Measurements from ENCODE around the gene PSMB4.
"Not testable (repeated sequence)": the region's sequence is repeated elsewhere in the genome, so short reads cannot be mapped to it uniquely, and the experiment has no call there.

PSMB4 gene

DNA sequence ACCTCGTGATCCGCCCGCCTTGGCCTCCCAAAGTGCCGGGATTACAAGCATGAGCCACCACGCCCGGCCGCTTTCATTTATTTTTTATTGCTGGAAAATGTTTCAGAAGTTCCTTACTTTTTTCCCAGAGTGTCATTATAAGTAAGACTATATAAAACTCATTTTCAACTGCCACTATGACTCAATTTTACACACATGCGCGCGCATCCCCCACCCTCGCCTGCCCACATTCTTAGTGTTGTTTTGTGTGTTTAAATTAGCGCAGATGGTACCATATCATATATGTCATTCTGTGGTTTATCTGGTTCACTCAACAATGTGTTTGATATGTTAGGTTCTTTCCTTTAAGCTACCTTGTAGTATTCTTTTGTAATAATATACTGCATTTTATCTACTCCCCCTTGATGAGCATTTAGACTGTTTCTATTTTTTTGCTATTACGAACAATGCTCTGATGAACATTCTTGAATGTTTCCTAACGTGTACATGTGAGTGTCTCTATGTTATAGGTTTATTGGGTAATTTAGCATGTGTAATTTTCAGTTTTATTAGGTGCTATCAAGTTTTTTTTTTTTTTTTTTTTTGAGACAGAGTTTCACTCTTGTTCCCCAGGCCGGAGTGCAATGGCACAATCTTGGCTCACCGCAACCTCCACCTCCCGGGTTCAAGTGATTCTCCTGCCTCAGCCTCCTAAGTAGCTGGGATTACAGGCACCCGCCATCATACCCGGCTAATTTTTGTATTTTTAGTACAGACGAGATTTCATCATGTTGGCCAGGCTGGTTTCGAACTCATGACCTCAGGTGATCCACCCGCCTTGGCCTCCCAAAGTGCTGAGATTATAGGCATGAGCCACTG lies 8.9 kb upstream of the PSMB4 start:
- DNase-seq: not testable (repeated sequence)

DNA sequence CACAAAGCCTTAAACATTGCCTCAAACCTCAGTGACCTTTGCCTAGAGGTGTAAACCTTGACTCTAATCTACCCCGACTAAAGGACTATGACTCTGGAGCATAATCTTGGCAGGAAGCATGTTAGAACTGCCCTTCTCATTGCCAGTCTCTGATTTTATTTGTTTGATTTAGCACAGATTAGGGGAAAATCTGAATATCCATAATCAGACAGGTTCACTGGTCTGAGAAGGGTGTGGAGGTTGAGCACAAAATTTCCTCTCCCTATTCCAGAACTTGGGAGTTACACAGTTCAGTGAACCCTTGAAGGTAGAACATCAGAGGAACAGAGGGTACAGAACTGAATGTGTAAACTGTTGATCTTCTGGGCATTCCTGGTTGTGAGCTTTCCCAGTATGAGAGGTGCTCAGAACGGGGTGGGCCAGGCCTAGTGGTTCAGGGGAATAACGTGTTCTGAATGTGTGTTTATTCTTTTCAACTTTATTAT lies 8.3 kb upstream of the PSMB4 start:
- DNase-seq: no peak

DNA sequence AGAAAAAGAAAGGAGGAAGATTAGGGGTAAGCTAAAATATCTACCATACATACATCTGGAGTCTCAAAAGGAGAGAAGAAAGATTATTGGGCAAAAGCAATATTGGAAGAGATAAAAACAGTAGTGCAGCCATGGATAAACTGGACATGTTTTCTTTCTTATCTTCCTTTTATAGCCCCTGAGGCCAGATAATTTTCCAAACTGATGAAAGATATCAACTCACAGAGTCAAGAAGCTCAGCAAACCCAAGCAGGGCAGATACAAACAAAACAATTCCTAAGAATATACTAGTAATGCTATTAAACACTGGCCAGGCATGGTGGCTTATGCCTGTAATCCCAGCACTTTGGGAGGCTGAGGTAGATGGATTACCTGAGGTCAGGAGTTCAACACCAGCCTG lies 5.8 kb upstream of the PSMB4 start:
- DNase-seq: no peak

DNA sequence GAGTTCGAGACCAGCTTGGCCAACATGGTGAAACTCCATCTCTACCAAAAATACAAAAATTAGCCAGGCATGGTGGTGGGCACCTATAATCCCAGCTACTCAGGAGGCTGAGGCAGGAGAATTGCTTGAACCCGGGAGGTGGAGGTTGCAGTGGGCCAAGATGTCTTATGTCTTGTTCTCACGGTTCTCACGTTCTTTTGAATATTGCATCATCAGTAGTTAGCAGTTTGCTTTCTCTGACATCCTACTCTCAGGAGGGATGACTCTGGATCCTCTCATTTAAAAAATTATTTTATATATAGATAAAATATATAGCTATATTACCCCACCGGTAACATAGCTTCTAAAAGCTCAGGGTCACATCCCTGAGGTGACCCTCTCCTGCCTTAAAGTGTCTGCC lies 3.1 kb upstream of the PSMB4 start:
- not testable (repeated sequence) for DNase-seq

DNA sequence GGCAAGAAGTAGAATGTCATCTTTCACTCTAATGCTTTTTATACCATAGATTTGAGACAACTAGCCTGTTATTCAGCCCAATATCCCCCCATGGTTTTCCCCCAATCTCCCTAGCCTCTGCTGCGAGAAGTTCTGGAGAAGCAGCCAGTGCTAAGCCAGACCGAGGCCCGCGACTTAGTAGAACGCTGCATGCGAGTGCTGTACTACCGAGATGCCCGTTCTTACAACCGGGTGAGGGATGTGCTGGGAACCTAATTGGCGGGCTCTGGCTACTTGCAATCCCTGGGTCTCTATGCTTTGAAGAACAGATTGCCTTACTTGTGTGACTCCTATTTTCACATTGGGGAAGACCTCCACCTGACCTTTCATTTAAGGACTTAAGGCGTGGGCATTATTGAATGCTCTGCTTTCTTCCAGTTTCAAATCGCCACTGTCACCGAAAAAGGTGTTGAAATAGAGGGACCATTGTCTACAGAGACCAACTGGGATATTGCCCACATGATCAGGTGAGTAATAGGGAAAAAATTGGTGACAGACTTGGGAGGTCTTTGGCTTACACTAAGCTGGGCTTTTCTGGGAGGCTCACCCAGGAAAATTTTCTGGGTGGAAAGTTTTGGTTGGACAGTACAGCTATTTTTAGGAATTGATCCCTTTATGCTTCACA lies 1.9 kb downstream of the PSMB4 start:
- no peak for DNase-seq

DNA sequence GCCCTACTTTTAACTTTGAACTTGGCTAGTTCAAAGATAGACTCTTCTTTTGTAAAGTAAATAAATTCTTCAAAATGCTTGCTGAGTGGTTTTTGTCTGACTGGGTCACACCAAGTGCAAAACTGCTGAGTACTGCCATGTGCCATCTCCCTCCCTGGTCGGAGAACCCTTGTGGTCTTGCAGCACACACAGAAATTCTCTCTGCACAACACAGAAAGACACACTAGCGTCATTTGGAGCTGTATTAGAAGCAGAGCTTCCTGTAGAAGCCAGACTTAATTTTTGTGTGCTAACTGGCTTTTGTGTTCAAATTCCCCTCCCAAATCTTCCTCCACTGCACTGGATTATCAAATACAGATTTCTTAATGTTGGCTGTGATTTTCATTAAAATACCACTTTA lies 2.5 kb downstream of the PSMB4 start:
- no peak for DNase-seq

DNA sequence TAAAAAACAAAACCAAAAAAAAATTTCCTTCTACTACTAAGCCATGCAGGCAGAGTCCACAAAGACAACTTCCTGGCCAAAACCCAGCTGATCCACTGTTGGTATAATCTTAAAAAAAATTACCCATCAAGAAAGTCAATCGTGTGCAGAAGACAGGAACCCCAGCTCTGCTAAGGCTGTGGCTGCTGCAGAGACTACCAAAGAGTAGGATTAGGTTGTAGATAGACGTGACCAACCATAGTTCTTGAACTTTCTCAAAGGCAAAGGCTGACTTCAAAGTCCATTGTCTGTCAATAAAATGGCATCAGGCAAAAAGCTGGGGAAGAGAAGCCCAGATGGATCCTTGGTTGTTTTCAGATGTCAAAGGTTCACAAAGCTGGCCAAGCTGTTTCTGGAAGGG lies 3.4 kb downstream of the PSMB4 start:
- DNase-seq: no peak

DNA sequence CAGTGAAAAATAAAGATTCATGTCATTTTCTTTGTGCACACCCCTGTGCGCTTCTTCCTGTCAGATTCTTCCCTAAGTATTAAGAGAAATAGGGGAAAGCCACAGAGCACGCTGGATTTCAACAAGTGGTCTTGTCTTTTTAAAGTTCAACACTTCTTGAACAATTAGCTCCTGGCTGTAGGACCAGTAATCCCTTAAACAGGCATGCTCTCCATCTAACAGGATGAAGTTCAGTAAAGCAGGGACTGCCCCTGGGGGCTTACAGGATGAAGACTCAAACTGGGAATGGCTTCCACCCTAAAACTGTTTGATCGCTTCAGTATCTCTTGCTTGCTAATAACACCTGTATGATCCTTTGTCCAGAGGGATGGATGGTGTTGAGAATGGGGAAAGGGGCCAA lies 4.2 kb downstream of the PSMB4 start:
- DNase-seq: no peak

DNA sequence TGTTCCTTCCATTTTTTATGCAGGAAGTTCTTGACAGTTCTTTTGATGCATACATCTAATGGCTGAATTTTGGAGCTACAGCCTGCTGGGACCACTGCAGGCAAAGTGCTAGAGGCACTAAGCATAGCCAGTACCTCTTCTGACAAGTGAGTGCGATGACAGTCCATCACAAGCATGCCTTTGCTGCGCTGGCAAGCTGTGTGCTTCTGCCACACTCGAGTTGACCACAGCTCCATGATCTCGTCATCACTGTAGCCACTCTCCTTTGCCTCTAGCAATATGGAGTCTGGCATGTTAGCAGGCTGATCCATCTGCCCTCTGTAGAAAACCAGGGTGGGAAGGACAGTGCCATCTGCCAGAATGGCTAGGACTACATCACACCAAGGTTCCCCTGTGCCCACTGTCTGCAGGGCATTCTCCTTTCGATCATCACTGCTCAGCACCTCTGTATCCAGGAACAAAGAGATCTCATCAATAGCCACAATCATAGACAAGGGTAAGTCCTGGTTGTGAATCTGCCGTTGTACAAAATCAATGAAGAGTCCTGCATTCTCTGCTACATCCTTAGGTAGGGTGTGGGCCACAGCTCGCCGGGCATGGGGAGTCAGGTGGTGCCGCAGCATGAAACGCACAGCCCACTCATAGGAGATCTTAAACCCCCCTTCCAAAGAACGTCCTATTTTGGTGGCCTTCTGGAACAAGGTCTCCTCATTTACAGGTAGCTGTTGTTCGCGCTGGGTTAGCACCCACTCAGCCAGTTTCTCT lies 6.0 kb downstream of the PSMB4 start:
- DNase-seq: no peak

DNA sequence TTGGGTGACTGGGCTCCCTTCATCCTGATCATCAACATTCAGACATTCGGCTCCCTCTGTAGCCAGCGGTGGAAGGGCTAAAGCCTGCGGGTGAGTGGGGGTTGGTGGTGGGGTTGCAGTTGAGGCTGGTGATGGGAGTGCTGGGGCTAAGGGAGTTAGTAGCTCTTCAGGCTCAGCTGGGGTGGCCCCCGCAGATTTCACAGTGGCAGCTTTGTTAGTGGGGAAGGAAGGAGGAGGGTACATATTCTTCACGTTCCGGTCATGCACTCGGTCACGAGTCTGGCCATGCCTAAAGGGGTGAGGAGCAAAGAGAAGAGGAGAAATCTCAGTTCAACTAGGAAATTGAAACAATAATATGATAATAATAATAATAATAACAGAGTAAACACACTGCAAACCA lies 6.8 kb downstream of the PSMB4 start:
- no peak for DNase-seq

DNA sequence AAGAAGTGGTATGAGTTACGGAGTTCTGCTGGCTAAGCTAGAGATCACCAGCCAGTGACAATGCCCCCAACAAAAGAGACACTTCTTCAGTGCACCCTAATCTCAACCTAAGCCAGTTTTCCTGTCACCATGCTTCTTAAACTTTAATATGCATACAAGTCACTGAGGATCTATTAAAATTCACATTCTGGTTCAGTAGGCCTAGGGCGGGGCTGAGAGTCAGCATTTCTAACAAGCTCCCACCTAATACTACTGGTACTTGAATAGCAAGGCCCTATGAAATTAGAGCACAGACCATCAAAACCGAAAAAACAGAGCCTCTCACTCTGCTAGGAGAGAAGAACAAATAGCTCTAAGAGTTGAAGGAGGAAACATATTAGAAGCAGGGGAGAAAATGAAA lies 7.9 kb downstream of the PSMB4 start:
- DNase-seq: no peak

DNA sequence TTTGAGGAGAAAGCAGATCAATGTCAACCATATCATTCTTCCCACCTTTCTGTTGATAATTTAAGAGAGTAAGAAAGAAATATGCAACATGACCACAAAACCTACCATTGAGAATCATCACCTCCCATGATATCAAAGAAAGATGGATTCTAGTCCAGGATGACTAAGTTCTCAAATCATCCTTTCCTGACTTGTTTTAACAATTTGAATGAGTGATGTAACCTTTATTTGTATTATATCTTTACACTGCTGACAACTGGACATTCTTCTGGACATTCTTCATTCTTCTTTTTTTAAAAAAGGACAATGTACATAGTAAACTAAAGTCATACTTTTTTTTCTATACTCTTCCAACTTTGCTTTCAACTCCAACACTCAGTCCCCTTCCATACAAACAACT lies 9.5 kb downstream of the PSMB4 start:
- no peak for DNase-seq

DNA sequence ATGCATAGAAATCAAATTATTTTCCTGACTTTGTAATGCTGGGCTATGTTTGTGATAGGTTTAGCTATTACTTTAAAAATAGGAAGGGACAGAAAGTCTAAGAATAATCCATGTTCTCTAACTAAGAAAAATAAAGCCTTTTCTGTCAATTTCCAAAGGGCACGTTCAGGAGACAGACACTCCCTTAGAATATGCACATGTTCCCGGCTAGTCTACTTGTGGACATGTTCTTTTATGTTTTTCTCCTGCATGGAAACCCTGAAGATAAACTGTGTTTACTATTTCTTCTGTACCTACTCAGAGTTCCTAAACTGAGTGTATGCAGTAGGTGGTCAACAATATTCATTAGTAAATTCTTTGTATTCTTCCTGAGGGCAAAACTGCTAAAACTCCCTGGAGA lies 12.5 kb downstream of the PSMB4 start:
- no peak for DNase-seq

DNA sequence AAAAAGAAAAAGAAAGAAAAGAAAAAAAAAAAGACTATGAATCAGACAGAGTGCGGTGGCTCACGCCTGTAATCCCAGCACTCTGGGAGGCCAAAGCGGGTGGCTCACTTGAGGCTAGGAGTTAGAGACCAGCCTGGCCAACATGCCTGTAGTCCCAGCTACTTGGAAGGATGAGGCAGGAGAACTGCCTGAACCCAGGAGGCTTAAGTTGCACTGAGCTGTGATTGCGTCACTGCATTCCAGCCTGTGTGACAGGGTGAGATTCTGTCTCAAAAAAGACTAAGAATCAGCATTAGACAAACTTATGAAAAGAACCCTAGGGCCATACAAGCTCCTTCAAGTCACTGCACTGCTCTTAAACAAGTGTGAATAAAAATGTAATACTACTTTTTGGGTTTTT lies 16.9 kb downstream of the PSMB4 start:
- no peak for DNase-seq

DNA sequence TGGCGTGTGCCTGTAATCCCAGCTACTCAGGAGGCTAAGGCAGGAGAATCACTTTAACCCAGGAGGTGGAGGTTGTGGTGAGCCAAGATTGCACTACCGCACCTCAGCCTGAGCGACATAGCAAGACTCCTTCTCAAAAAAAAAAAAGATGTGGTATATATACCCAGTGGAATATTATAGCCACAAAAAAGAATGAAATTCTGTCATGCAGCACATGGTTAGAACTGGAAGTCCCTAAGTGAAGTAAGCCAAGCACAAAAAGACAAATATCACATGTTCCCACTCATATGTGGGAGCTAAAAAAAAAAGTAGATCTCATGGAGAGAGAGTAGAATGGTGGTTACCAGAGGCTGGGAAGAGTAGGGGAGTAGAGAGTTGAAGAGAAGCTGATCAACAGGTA lies 18.7 kb downstream of the PSMB4 start:
- DNase-seq: no peak

DNA sequence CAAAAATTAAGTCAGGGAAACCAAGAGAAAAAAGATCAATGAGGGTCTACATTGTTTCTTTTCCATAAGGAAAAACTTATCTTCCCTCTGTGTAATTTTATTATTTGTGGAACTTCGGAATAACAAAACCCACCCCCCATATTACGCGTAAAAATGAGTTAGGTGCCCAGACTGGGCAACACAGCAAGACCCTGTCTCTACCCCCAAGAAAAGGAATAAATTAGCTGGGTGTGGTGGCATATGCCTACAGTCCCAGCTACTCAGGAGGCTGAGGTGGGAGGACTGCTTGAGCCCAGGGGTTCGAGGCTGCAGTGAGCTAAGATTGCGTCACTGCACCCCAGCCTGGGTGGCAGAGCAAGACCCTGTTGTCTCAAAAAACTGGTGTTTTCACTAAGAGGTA lies 20.4 kb downstream of the PSMB4 start:
- DNase-seq: no peak

DNA sequence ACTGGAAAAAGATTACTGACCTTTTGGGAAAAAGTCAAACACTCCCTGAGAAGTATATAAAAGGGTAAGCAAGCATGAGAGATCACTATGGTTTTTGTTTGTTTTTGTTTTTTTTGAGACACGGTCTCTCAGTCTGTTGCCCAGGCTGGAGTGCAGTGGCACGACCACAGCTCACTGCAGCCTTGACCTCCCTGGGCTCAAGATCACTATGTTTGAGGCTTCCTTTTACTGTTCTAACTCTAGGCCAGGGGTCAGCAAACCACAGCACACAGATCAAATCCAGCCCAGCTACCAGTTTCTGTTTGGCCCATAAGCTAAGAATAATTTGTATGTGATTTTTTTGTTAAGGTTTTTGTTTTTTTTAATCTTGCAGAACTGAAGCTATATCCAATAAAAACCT lies 25.7 kb downstream of the PSMB4 start:
- DNase-seq: no peak

DNA sequence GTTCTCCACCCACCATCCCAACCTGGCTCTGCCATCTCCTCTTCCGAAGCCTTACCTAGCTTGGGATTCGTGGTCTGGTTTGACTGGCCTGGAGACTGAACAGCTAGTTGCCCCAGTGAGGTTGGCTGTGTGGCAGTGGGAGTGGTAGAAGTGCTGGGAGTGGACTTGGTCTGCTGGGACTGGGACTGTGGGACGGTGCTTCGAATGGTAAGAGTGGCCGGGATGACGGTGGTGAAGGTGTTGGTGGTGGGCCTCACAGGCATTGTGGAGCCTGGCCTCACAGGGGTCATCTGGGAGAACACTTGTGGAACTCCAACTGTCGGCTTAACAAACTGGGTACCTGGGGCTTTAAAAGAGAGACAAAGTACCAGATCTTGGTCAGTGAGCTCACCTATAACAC lies 28.7 kb downstream of the PSMB4 start:
- DNase-seq: no peak

DNA sequence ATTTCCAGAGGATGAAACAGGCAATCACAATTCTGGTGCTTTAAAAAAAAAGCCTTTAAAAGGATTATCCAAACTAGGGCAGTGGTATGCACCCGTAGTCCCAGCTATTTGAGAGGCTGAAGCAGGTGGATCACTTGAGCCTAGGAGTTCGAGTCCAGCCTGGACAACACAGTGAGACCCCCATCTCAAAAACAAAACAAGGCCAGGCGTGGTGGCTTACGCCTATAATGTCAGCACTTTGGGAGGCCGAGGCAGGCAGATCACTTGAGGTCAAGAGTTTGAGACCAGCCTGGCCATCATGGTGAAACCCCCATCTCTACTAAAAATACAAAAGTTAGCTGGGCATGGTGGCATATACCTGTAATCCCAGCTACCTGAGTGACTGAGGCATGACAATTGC lies 34.5 kb downstream of the PSMB4 start:
- not testable (repeated sequence) for DNase-seq

DNA sequence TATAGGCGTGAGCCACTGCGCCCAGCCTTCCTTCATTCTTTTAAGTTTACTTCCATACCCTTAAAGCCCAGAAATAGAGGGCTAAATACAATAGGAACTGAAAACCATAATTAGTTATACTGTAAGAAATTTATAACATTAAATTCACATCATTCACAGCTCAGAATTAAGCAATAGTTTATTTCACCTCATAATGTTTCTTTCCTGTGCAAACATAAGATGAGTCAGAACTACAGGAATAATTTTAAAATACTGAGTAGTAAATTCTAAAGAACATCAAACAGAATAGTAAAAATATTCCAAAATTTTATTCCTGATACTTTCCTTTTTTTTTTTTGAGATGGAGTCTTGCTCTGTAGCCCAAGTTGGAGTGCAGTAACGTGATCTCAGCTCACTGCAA lies 35.8 kb downstream of the PSMB4 start:
- DNase-seq: no peak

DNA sequence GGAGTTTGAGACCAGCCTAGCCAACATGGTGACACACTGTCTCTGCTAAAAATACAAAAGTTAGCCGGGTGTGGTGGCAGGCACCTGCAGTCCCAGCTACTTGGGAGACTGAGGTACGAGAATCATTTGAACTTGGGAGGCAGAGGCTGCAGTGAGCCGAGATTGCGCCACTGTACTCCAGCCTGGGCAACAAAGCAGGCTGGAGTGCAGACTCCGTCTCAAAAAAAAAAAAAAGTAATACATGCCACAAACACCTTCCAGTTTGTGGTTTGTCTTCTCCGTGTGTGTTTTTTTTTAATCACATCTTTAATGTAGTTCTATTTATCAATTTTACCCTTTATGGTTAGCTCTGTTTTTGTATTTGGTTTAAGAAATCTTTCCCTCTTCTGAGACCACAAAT lies 37.6 kb downstream of the PSMB4 start:
- no peak for DNase-seq

DNA sequence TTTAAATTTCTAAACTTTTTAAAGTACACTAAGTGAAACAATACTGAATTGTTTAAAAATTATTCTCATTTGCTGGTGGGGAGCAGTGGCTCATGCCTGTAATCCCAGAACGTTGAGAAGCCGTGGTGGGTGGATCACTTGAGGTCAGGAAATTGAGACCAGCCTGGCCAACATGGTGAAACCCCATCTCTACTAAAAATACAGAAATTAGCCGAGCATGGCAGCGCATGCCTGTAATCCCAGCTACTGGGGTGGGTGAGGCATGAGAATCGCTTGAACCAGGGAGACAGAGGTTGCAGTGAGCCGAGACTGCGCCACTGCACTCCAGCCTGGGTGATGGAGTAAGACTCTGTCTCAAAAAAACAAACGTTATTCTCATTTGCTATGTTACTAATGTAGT lies 38.0 kb downstream of the PSMB4 start:
- not testable (repeated sequence) for DNase-seq

DNA sequence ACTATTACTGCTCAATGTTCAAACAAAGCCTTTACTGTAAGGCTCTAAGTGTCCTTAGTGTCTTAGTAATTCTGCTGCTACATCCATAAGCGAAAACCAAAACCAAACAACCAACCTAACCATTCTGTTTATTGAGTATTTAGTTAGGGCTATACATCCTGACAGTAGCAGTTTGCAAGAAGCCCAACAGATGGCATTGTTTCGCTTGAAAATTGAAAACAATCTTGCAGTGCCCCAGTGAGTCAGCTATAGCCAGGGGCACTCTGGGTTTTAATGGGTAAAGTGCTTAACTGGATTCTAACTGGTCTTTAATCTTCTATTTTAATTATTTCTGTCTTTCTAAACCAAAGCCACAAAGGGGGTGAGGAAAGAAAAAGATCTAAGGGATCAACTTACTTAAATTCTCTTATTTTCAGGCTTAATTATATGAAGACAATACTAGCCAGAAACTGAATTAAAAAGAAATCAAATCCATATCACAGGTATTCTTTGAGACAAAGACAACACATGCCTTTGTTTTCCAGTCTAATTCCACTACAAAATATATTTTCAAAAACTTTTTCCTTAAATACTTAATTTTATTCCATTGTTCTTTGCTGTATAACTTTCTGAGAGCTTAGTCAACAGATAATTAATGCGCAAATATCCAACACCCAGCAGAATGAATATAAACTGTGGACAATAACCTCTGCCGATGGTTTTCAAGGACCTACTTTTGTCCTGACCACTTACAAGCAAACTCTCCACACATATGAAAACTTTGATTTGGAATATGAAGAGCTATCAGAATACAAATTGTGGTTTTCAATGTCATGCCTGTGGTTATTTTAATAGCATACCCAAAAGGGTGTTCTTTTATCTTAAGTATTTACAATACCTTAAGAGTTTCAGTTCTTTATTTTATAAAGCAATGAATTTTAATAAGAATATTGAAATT lies 44.7 kb downstream of the PSMB4 start:
- peak; percentile 32 for DNase-seq

Measured in activated CD4-positive, alpha-beta T cell treated with anti-CD3 and anti-CD28 coated beads for 1 hour (primary cell).